HepG2 (cell line): ENCODE measurements around the gene CD2AP.

ENCODE experiments used
- CTCF ChIP-seq: sonication (generic); formaldehyde crosslinking; IDR thresholded peaks from 2 replicates; pipeline ENCODE4 v1.5.0; 2020; ENCODE audit warnings: mild to moderate bottlenecking, missing genetic modification reagents, moderate library complexity
- EZH2 ChIP-seq: conservative IDR thresholded peaks from 2 replicates; pipeline ENCODE4 v1.6.1; 2012; ENCODE audit warnings: mild to moderate bottlenecking, low read depth, low read length, moderate library complexity
- SP1 ChIP-seq, 2 experiments: fragments of 450-650 bp in 1 of 2; sonication (generic) in 1 of 2; formaldehyde crosslinking in 1 of 2; IDR thresholded peaks; 2 replicates each; pipeline versions ENCODE4 v1.4.0 to v1.6.1; 2016 to 2020; ENCODE audit warnings: missing genetic modification reagents in 1 of 2
- STAG1 ChIP-seq: sonication (generic); formaldehyde crosslinking; IDR thresholded peaks from 2 replicates; pipeline ENCODE4 v1.4.0; 2020; ENCODE audit warnings: missing genetic modification reagents
- YY1 ChIP-seq: IDR thresholded peaks from 2 replicates; pipeline ENCODE4 v1.6.1; 2011; ENCODE audit warnings: low read length, low read depth, moderate library complexity, mild to moderate bottlenecking; ENCODE audit not compliant: insufficient read depth, insufficient replicate concordance

- TF ChIP-seq STAG1 (CRISPR knock-in tag) (no peak), EZH2 (no peak), YY1 (no peak), SP1 (IDR thresholded peaks at IDR 0.05) (no peak), SP1 (CRISPR knock-in tag; IDR thresholded peaks at IDR 0.05) (no peak), CTCF (CRISPR knock-in tag) (no peak)
Measured at GRCh38 chr6:47672816-47673215, 195.2 kb downstream of the CD2AP start.
